Breast epithelium (tissue), 3 donors: Measurements from ENCODE around the gene MICAL2.

ENCODE experiments used
- POLR2A ChIP-seq: fragments of 450-650 bp; IDR thresholded peaks from one replicate; pipeline ENCODE4 v1.6.1; 2016; ENCODE audit warnings: antibody characterized with exemption, mild to moderate bottlenecking, moderate library complexity
- POLR2AphosphoS5 ChIP-seq, 3 donors: sonication (generic); formaldehyde crosslinking; IDR thresholded peaks; one replicate each; pipeline ENCODE4 v1.6.1; 2017; ENCODE audit warnings: antibody characterized with exemption in 3 of 3
- TF ChIP-seq, protein P1 (sequence below), 3 donors: fragments of 450-650 bp; IDR thresholded peaks; one replicate each; pipeline ENCODE4 v1.5.1; 2016 to 2017; ENCODE audit warnings: antibody characterized with exemption in 3 of 3, mild to moderate bottlenecking in 3 of 3, moderate library complexity in 3 of 3

DNA sequence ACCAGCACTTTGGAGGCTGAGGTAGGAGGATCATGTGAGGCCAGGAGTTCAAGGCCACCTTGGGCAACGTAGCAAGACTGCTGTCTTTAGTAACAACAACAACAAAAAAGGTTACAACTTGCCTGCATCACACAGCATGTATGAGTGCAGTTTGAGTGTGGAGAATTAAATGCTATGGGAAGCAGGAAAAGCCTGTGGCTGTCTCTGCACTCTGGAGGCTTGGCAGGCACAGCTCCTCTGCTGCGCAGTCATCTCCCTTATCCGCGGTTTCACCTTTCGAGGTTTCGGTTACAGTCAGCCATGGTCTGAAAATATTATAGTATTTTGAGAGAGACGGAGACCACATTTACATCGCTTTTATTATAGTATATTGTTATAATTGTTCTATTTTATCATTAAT is 2.9 kb downstream of the MICAL2 start:
- TF ChIP-seq POLR2AphosphoS5 (IDR thresholded peaks at IDR 0.05) (no peak), POLR2A (no peak)
- TF ChIP-seq, protein P1, sequence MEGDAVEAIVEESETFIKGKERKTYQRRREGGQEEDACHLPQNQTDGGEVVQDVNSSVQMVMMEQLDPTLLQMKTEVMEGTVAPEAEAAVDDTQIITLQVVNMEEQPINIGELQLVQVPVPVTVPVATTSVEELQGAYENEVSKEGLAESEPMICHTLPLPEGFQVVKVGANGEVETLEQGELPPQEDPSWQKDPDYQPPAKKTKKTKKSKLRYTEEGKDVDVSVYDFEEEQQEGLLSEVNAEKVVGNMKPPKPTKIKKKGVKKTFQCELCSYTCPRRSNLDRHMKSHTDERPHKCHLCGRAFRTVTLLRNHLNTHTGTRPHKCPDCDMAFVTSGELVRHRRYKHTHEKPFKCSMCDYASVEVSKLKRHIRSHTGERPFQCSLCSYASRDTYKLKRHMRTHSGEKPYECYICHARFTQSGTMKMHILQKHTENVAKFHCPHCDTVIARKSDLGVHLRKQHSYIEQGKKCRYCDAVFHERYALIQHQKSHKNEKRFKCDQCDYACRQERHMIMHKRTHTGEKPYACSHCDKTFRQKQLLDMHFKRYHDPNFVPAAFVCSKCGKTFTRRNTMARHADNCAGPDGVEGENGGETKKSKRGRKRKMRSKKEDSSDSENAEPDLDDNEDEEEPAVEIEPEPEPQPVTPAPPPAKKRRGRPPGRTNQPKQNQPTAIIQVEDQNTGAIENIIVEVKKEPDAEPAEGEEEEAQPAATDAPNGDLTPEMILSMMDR (IDR thresholded peaks at IDR 0.05) = no peak
